Spleen (tissue), 11 donors: ENCODE measurements around the gene ZDHHC11B. TPM values are rescaled to one million over a fixed set of nuclear protein-coding genes. Genes with fewer than 3 reads are reported as not detected.
"Not testable (repeated sequence)": the region's sequence is repeated elsewhere in the genome, so short reads cannot be mapped to it uniquely, and the experiment has no call there.

Source experiments
- DNase-seq: peaks from one replicate; pipeline ENCODE4 v3.0.0-alpha.2; 2020
- H3K27ac ChIP-seq, 8 donors: fragments of 200-600 bp; sonication (generic) in 7 of 8; 1 replicate in 4 of 8; 2 replicates in 4 of 8; pipeline versions ENCODE4 v1.5.0 to v1.8.0; 2016 to 2021; ENCODE audit warnings: inconsistent platforms in 4 of 8, mild to moderate bottlenecking in 4 of 8, moderate library complexity in 1 of 8
- H3K27me3 ChIP-seq, 7 donors: fragments of 200-600 bp; sonication (generic) in 6 of 7; replicated peaks in 1 of 7; 1 replicate in 4 of 7; 2 replicates in 3 of 7; pipeline versions ENCODE4 v1.5.0 to v1.8.0; 2016 to 2021; ENCODE audit warnings: inconsistent platforms in 3 of 7, mild to moderate bottlenecking in 1 of 7
- H3K36me3 ChIP-seq, 6 donors: fragments of 200-600 bp; sonication (generic) in 5 of 6; 1 replicate in 4 of 6; 2 replicates in 2 of 6; pipeline versions ENCODE4 v1.5.0 to v1.8.0; 2016 to 2021; ENCODE audit warnings: inconsistent platforms in 2 of 6
- H3K4me1 ChIP-seq, 6 donors: fragments of 200-600 bp; sonication (generic) in 5 of 6; 1 replicate in 3 of 6; 2 replicates in 3 of 6; pipeline versions ENCODE4 v1.5.0 to v1.8.0; 2016 to 2021; ENCODE audit warnings: inconsistent platforms in 3 of 6
- H3K4me3 ChIP-seq, 8 donors: fragments of 200-600 bp; sonication (generic) in 7 of 8; 1 replicate in 4 of 8; 2 replicates in 4 of 8; pipeline versions ENCODE4 v1.5.0 to v1.8.0; 2016 to 2021; ENCODE audit warnings: inconsistent platforms in 4 of 8, mild to moderate bottlenecking in 4 of 8, moderate library complexity in 2 of 8
- H3K9me3 ChIP-seq, 8 donors: fragments of 200-600 bp; sonication (generic) in 7 of 8; 1 replicate in 4 of 8; 2 replicates in 4 of 8; pipeline versions ENCODE4 v1.5.0 to v1.8.0; 2016 to 2021; ENCODE audit warnings: inconsistent platforms in 4 of 8
- POLR2A ChIP-seq, 3 donors: fragments of 450-650 bp; IDR thresholded peaks; one replicate each; pipeline ENCODE4 v1.5.1; 2017; ENCODE audit warnings: antibody characterized with exemption in 3 of 3, mild to moderate bottlenecking in 1 of 3
- POLR2AphosphoS5 ChIP-seq, 3 donors: sonication (generic); formaldehyde crosslinking; IDR thresholded peaks; one replicate each; pipeline ENCODE4 v1.5.1; 2017; ENCODE audit warnings: antibody characterized with exemption in 3 of 3
- WGBS, 5 donors: extraction: QIAGEN DNeasy Blood & Tissue Kit in 3 of 5; methylation state at CpG; one replicate each; pipeline versions ENCODE4 v1.1.5 to v1.1.7; 2013 to 2018; 5-methylcytosine and 5-hydroxymethylcytosine counted together
- intact Hi-C: fragments of 100-400 bp; cut with DNase I; formaldehyde crosslinking; loops from one replicate; pipeline ENCODE4 v1.15.0; 2023; ENCODE audit warnings: low total_unique reads
- polyA plus RNA-seq, 3 donors: library from polyadenylated mRNA; stranded (reverse); fragments of 200-250 nt; gene quantifications; one replicate each; pipeline ENCODE4 v1.2.1, GENCODE V29; 2013
- total RNA-seq, 7 donors: library from RNA; depleted of rRNA in 3 of 7; stranded (reverse); fragments of >200 nt in 3 of 7; fragmentation: NEBNext Ultra II Directional in 4 of 7; extraction: Animal tissue kit (Norgen Biotek cat#: 25700) in 4 of 7; gene quantifications; one replicate each; pipeline versions ENCODE4 v1.1.0 to v1.2.1, GENCODE V29; 2016 to 2021
- TF ChIP-seq, protein P1 (sequence below), 11 experiments: fragments of 200-600 bp in 7 of 11; fragments of 450-650 bp in 4 of 11; sonication (generic) in 4 of 11; IDR thresholded peaks in 8 of 11; conservative IDR thresholded peaks in 3 of 11; 1 replicate in 7 of 11; 2 replicates in 4 of 11; pipeline versions ENCODE4 v1.4.0 to v1.8.0; 2016 to 2021; ENCODE audit warnings: antibody characterized with exemption in 11 of 11, inconsistent platforms in 4 of 11, mild to moderate bottlenecking in 1 of 11
- donor health status: healthy with polysubstance abuse.
- donor health status: DM: no; HTN: no; CAD: no; lungs with moderate emphysema.
- donor health status: DM: no; HTN: no; CAD: no.
- donor health status: Bipolar disorder and iron deficiency.
- donor health status: healthy.
- donor health status: DM: no; HTN: no; CAD: no.
- donor health status: DM: yes; HTN: yes; CAD: no.

Gene ZDHHC11B
- total and polyA plus RNA-seq, 10 donors: 0.97 to 74.3 (median 4.7) TPM

DNA sequence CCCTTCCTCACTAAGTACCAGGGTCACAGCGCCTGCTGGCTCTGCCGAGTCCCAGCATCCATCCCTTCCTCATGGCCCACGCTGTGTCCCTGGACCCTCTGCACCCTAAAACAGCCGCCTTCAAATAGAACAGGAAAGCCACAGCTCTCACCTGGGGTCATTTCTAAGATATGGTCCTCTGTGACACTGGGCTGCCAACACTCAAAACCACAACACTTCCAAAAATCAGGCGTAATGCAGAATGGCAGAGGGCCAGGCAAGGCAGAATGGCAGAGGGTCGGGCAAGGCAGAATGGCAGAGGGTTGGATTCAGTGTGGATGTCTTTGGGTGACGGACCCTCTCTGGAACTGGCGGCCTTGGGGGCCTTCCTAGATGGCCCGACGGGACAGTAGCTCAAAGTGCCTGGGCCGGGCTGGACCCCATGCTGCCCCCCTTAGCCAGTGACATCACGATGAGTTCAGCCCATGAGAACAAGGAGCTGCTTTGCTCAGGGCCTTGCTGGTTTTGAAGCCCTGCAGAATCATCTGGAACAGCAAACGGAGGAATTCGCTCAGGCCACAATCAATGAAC is 35.3 kb downstream of the ZDHHC11B start:
- no peak for TF ChIP-seq POLR2A (IDR thresholded peaks at IDR 0.05)
- TF ChIP-seq, protein P1, sequence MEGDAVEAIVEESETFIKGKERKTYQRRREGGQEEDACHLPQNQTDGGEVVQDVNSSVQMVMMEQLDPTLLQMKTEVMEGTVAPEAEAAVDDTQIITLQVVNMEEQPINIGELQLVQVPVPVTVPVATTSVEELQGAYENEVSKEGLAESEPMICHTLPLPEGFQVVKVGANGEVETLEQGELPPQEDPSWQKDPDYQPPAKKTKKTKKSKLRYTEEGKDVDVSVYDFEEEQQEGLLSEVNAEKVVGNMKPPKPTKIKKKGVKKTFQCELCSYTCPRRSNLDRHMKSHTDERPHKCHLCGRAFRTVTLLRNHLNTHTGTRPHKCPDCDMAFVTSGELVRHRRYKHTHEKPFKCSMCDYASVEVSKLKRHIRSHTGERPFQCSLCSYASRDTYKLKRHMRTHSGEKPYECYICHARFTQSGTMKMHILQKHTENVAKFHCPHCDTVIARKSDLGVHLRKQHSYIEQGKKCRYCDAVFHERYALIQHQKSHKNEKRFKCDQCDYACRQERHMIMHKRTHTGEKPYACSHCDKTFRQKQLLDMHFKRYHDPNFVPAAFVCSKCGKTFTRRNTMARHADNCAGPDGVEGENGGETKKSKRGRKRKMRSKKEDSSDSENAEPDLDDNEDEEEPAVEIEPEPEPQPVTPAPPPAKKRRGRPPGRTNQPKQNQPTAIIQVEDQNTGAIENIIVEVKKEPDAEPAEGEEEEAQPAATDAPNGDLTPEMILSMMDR (IDR thresholded peaks at IDR 0.05 in 8 of 11, conservative IDR thresholded peaks at IDR 0.05 in 3 of 11): no peak
- TF ChIP-seq POLR2AphosphoS5 (IDR thresholded peaks at IDR 0.05): no peak
- Histone ChIP-seq H3K27ac (peak overlapping the region in 1 of 8 donors; percentile 4), H3K36me3 (no peaks in the 10 kb centered on the region), H3K27me3 (no peaks in the 10 kb centered on the region), H3K9me3 (no peaks in the 10 kb centered on the region), H3K4me1 (peaks cover 0 to 11% (median 0%) of the 10 kb centered on the region in 6 donors), H3K4me3 (no peak overlapping the region)
- WGBS, 5 donors: 70 to 85% (median 77%) methylated on average over 11 to 14 of the region's 14 CpGs
- DNase-seq: no peak
- intact Hi-C loops: no loop called here

DNA sequence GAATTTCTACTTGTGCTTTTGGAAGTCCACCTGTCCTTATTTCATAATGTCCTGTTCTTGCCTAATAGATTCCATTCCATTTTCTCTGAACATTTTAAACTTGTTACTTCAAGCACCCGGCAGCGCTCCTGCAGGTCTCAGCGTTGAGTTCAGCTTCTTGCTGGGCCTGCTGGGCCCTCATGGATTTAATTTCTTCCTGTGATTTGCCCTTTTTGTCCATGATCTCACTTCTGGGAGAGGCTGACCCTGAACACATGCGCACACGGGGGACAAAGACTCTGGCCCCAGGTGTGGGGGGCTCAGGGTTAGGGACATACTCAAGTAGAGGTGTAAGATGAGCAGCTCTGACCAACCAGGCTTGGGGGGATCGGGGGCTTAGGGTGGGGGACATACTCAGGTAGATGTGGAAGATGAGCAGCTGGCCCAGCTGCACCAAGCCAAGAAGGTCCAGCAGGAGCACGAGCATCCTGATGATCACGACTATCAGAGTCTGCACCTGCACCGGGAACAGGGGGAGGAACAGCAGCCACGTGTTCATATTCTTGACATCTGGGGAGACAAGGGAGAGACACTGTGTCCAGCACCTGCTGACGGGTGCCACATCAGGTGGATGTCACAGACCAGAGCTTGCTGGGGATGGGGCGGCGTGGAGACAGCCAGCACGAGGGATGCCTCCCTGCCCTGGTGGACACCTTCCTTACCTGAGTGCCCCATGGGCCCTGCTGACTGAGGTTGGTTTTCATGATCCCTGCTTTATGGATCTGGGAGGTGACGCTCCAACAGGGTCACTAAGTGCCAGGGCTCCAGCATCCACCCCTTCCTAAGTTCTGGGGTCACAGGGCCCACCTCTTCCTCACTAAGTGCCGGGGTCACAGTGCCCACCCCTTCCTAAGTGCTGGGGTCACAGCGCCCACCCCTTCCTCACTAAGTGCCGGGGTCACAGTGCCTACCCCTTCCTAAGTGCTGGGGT is 36.2 kb downstream of the ZDHHC11B start:
- intact Hi-C loops, H3K27ac ChIP-seq, DNase-seq, H3K9me3 ChIP-seq, H3K36me3 ChIP-seq, H3K4me3 ChIP-seq, H3K27me3 ChIP-seq: not testable (repeated sequence)
- H3K4me1 ChIP-seq: peaks cover 0 to 11% (median 0%) of the 10 kb centered on the region in 6 donors
- WGBS, 5 donors: 60 to 93% (median 72%) methylated on average over 3 to 17 of the region's 18 CpGs

DNA sequence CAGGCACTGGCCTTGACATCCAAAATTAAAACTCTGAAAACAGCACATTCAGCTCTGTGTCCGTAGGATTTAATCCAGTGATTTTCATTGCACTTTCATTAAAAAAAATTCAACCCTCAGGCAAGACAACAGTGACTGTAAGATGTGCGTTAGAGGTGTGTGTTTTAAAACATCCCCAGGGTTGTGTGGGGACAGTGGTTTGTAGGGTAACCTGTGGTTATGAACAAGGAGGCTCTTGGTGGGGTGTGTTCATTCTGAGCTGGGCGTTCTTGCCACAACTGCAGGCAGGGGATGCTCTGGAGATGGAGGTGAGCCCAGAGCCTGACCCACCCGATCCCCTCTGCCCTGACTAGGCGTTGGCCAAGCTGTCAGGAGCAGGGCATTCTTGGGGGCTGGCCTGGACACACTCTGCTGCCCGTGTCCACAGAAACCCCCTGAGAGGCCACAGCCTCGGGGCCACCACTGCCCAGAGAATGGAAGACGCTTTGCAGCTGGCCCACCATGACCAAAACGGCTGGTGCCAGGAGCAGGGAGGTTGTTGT is 37.2 kb downstream of the ZDHHC11B start:
- peaks cover 0 to 11% (median 0%) of the 10 kb centered on the region in 6 donors for H3K4me1 ChIP-seq
- WGBS, 5 donors: 82 to 92% (median 88%) methylated on average over 2 to 5 of the region's 9 CpGs
- intact Hi-C loops, H3K4me3 ChIP-seq, H3K9me3 ChIP-seq, H3K27me3 ChIP-seq, H3K27ac ChIP-seq, H3K36me3 ChIP-seq, DNase-seq: not testable (repeated sequence)

DNA sequence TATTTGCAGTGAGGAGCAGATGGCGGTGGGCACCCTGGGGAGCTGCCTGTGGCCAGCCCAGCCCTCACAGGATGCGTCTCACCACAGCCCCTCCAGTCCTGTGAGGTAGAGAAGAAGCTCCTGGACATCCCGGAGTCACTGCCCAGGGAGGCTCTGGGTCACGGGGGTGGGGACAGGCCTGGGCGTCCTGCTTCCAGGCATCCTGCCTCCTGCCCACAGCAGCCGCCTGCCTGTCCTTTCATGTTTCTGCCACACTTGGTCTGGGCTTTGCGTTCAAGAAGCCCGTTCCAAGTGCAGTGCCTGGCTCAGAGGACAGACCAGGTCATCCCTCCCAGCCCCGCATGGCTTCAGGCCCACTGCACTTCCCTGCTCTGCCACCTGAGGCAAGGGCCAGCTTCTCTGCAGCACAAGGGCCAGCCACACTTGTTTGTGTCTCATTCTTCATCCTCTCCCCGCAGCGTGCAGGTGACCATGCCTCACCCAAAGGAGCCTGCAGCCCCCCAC is 38.2 kb downstream of the ZDHHC11B start:
- DNase-seq: no peak

DNA sequence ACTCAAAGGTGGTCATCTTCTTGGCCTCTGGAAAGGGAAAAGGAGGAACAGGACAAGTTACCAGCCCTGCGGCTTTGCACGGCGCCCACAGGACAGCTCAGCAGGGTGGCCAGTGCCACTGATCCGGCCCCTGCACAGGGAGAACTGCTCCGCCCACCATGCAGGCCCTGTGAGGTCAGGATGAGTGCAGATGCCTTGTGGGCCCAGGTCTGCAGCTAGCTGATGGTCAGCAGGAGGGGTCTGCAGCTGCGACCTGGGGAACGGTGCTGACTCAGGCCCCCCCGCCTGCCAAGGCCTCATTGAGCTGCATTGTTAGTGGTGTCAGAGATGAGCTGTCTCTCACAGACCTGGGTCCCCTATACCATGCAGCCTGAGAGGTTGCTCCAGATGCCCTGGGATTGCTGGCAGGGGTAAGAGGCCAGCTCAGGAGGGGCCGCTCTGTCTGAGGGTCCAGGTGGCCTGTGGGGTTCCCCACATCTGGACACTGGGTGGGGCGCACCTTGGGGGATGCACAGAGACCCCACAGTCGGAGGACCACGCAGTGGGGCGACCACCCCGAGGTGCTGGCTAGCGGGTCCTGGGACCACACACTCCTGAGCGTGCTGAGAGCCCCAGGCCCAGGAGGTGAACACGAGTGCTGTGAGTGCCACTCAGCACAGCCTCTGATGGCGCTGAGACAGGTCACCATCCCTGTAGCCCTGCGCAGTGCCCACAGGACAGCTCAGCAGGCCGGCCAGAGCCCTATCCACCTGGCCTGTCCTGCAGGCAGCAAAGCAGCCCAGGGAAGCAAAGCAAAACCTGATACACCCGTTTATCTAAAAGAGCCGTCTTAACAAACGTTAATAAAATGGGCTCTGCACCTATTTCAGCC is 39.0 kb downstream of the ZDHHC11B start:
- DNase-seq, H3K27ac ChIP-seq, intact Hi-C loops, H3K36me3 ChIP-seq, H3K4me3 ChIP-seq, H3K27me3 ChIP-seq, H3K9me3 ChIP-seq: not testable (repeated sequence)
- WGBS, 5 donors: 84 to 96% (median 88%) methylated on average over 5 to 22 of the region's 23 CpGs
- peaks cover 0 to 11% (median 0%) of the 10 kb centered on the region in 6 donors for H3K4me1 ChIP-seq

More for the DNA sequence above, 38.2 kb downstream of the ZDHHC11B start:
- TF ChIP-seq, protein P1 (IDR thresholded peaks at IDR 0.05 in 8 of 11, conservative IDR thresholded peaks at IDR 0.05 in 3 of 11): no peak
- TF ChIP-seq POLR2A (IDR thresholded peaks at IDR 0.05) (no peak), POLR2AphosphoS5 (IDR thresholded peaks at IDR 0.05) (no peak)
- 65 to 88% (median 79%) methylated on average over 4 to 11 of the region's 11 CpGs for WGBS, 5 donors
- Histone ChIP-seq H3K27ac (no peak overlapping the region), H3K9me3 (no peaks in the 10 kb centered on the region), H3K36me3 (no peaks in the 10 kb centered on the region), H3K4me1 (peaks cover 0 to 11% (median 0%) of the 10 kb centered on the region in 6 donors), H3K27me3 (no peaks in the 10 kb centered on the region), H3K4me3 (no peak overlapping the region)
- intact Hi-C loops: no loop called here

DNA sequence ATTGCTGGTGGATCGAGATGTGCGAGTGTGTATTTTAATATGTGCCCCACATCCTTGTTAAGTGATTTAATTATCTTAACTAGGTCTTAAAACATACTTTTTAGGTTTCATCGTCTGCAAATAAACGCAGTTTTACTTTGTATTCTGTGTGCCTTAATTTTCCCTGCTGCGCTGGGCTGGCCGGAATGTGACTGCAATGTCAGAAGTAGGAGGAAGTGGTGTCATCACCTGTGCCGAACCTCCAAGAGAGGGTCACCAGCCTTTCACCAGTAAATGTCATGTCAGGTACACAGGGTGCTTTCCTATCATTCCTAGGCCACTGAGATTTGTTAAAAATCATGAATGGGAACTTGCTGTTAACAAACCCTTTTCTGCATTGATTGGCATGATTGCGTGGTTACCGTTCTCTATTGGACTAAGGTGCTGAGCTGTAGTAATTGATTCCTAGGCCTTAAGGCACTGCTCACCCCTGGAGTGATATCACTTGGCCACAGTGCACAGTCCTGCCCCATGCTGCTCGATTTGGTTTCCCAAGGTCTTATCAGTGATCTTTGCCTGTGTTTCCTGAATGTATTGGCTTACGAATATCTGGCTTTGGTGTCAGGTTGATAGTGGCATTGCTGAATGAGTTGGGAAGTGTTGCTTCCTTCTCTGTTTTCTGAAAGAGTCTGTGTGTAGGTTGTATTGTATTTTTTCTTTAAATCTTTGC is 40.7 kb downstream of the ZDHHC11B start:
- 75 to 84% (median 78%) methylated on average over 11 of the region's 11 CpGs for WGBS, 5 donors
- H3K9me3 ChIP-seq, H3K27me3 ChIP-seq, H3K36me3 ChIP-seq, H3K4me1 ChIP-seq, H3K27ac ChIP-seq, DNase-seq, intact Hi-C loops, H3K4me3 ChIP-seq: not testable (repeated sequence)

DNA sequence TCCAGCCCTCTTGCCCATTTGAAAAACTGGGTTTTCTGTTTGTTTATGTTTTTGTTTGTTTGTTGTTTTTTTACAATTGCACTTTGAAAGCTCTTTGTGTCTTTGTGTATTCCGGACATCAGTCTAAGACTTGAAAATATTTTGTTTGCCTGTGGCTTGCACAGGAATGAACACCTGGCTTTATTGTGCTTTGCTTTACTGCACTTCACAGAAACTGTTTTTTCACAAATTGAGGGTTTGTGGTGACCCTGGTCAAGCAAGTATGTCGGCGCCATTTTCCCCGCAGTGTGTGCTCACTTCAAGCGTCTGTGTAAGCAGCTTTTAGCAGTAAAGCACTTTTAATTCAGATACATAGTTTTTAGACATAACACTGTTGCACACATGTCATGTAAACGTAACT is 42.3 kb downstream of the ZDHHC11B start:
- WGBS, 5 donors: 73 to 84% (median 74%) methylated on average over 6 of the region's 6 CpGs
- H3K4me1 ChIP-seq, H3K27ac ChIP-seq, intact Hi-C loops, H3K27me3 ChIP-seq, H3K9me3 ChIP-seq, H3K4me3 ChIP-seq, H3K36me3 ChIP-seq, DNase-seq: not testable (repeated sequence)
